ENCODE measurements around the gene RABGAP1. TPM values are rescaled to one million over a fixed set of nuclear protein-coding genes. Genes with fewer than 3 reads are reported as not detected.

Gene RABGAP1
- total and polyA plus RNA-seq, 9 donors = 27.1 to 64.8 (median 59.0) TPM

GRCh38 chr9:123039617-123040219 lies 98.9 kb downstream of the RABGAP1 start:
- 62 to 76% (median 72%) methylated on average over 1 of the region's 1 CpG for WGBS, 3 donors
- DNase-seq = no peak
- peaks cover 6% of the 10 kb centered on the region for H3K4me1 ChIP-seq (ENCODE audit: insufficient read depth)
- TF ChIP-seq POLR2A (IDR thresholded peaks at IDR 0.05) (no peak), CTCF (IDR thresholded peaks at IDR 0.05) (no peak), EP300 (IDR thresholded peaks at IDR 0.05) (no peak)
- H3K4me3 ChIP-seq = no peak overlapping the region
- H3K27me3 ChIP-seq = no peaks in the 10 kb centered on the region
- H3K27ac ChIP-seq = no peak overlapping the region
- intact Hi-C loops (cut with DNase I) = no loop called here
- no peaks in the 10 kb centered on the region for H3K9me3 ChIP-seq
- no peaks in the 10 kb centered on the region for H3K36me3 ChIP-seq

- Histone ChIP-seq H3K27ac (no peak overlapping the region), H3K9me3 (no peaks in the 10 kb centered on the region), H3K27me3 (no peaks in the 10 kb centered on the region), H3K4me1 (ENCODE audit: insufficient read depth) (peaks cover 7% of the 10 kb centered on the region), H3K36me3 (no peaks in the 10 kb centered on the region), H3K4me3 (no peak overlapping the region)
- TF ChIP-seq POLR2A (IDR thresholded peaks at IDR 0.05) (no peak), EP300 (IDR thresholded peaks at IDR 0.05) (no peak), CTCF (IDR thresholded peaks at IDR 0.05) (no peak)
- WGBS, 3 donors = 48 to 53% (median 50%) methylated on average over 1 of the region's 1 CpG
- intact Hi-C loops (cut with DNase I) = no loop called here
- no peak for DNase-seq
These were observed 100.0 kb downstream of the RABGAP1 start for GRCh38 chr9:123040801-123041200.

- H3K27ac ChIP-seq = no peak overlapping the region
These were observed 100.7 kb downstream of the RABGAP1 start for GRCh38 chr9:123041489-123041888.

GRCh38 chr9:123043081-123043939 lies 102.5 kb downstream of the RABGAP1 start:
- Histone ChIP-seq H3K4me3 (no peak overlapping the region), H3K36me3 (no peaks in the 10 kb centered on the region), H3K9me3 (no peaks in the 10 kb centered on the region), H3K27me3 (no peaks in the 10 kb centered on the region), H3K27ac (no peak overlapping the region), H3K4me1 (ENCODE audit: insufficient read depth) (peaks cover 13% of the 10 kb centered on the region)
- no peak for DNase-seq
- 85 to 92% (median 88%) methylated on average over 5 of the region's 5 CpGs for WGBS, 3 donors
- TF ChIP-seq CTCF (IDR thresholded peaks at IDR 0.05) (no peak), EP300 (IDR thresholded peaks at IDR 0.05) (no peak), POLR2A (IDR thresholded peaks at IDR 0.05) (no peak)
- intact Hi-C loops (cut with DNase I) = no loop called here

More at GRCh38 chr9:123041489-123041888, 100.7 kb downstream of the RABGAP1 start:
- Histone ChIP-seq H3K9me3 (no peaks in the 10 kb centered on the region), H3K36me3 (no peaks in the 10 kb centered on the region), H3K4me3 (no peak overlapping the region), H3K27me3 (no peaks in the 10 kb centered on the region), H3K4me1 (ENCODE audit: insufficient read depth) (peaks cover 10% of the 10 kb centered on the region)
- intact Hi-C loops (cut with DNase I) = no loop called here
- DNase-seq = no peak
- no peak for TF ChIP-seq EP300 (IDR thresholded peaks at IDR 0.05)
- no peak for TF ChIP-seq CTCF (IDR thresholded peaks at IDR 0.05)
- no peak for TF ChIP-seq POLR2A (IDR thresholded peaks at IDR 0.05)
- 79 to 85% (median 81%) methylated on average over 2 of the region's 2 CpGs for WGBS, 3 donors
